Measurements from ENCODE around the gene GEMIN2.
"Not testable (repeated sequence)": the region's sequence is repeated elsewhere in the genome, so short reads cannot be mapped to it uniquely, and the experiment has no call there.

GEMIN2 gene, protein sequence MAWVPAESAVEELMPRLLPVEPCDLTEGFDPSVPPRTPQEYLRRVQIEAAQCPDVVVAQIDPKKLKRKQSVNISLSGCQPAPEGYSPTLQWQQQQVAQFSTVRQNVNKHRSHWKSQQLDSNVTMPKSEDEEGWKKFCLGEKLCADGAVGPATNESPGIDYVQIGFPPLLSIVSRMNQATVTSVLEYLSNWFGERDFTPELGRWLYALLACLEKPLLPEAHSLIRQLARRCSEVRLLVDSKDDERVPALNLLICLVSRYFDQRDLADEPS

DNA sequence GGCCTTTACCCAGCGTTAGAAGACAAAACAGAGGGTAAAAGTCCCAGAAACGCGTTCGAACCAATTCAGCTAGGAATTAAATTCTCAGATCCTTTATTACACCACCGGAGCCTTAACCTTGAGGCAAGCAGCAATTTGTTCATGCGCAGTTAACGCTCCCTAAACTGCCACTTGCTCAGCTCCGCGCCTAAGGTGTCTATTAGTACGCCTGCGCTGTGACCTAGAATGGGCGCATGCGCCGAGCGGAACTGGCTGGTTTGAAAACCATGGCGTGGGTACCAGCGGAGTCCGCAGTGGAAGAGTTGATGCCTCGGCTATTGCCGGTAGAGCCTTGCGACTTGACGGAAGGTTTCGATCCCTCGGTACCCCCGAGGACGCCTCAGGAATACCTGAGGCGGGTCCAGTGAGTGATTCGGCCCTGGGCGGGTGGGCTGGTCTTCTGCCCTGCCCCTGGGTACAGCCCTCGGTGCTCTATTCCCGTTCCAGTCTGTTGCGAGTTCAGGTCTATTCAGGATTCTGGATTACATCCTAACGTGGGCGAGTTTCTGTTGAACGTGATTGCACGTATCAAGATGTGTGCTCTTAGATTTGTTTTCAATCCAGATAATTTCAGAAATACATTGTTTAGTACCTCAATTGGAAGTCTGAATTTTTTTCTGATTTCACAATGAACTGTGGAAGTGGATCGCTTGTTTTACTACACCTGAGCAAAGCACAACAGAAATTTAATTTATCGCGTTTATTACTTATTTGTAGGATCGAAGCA is at the start of gene GEMIN2:
Gene GEMIN2 (plus strand): TSS at position 251 of the 766 bp plus-strand sequence. CDS start 16 bp downstream, at position 267.
- DNase-seq (ENCODE audit: low read depth) = peak; percentile 81

DNA sequence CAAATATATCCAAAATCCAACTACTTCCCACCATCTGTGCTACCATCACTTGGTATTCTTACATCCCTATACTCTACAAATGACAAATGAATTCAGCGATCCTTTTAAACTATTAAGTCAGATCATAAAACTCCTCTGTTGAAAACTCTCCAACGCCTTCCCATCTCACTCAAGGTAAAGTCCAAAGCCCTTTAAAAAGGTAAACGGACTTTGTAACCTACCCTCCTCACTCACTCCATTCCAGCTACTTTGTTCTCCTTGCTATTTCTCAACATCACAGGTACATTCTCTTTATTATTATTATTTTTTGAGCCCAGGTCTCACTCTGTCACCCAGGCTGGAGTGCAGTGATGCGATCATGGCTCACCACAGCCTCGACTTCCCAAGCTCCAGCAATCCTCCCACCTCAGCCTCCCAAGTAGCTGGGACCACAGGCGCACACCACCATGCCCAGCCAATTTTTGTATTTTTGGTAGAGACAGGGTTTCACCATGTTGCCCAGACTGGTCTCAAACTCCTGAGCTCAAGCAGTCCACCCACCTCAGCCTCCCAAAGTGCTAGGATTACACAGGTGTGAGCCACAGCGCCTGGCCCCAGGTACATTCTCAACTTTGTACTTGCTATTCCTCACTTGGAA is 44.8 kb upstream of the GEMIN2 start:
- DNase-seq (ENCODE audit: low read depth) = not testable (repeated sequence)

DNA sequence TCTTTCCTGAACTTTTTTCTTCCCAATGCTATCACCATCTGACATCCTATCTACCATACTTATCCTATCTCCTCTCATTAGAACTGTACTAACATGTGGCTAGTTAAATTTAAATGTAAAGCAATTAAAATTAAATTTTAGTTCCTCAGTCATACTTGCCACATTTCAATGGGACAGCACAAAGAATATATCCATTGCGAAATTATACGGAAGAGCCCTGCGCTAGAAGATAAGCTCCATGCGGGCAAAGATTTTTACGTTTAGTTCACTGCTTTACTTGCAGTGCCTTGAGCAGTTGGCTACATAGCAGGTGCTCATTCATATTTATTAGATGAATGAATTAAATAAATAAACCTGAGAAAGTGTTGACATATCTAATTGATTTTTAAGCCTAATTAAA is 44.2 kb upstream of the GEMIN2 start:
- DNase-seq (ENCODE audit: low read depth) = no peak

DNA sequence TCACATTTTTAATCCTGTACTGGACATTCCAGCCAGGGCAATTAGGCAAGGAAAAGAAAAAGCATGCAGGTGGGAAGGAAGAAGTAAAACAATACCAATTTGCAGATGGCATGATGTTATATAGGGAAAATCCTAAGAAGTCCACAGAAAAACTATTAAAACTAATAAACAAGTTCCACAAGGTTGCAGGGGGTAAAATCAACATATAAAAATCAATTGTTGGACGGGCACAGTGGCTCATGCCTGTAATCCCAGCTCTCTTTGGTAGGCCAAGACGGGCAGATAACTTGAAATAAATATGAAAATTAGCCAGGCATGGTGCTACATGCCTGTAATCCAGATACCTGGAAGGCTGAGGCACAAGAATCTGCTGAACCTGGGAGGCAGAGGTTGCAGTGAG is 43.0 kb upstream of the GEMIN2 start:
- no peak for DNase-seq (ENCODE audit: low read depth)

DNA sequence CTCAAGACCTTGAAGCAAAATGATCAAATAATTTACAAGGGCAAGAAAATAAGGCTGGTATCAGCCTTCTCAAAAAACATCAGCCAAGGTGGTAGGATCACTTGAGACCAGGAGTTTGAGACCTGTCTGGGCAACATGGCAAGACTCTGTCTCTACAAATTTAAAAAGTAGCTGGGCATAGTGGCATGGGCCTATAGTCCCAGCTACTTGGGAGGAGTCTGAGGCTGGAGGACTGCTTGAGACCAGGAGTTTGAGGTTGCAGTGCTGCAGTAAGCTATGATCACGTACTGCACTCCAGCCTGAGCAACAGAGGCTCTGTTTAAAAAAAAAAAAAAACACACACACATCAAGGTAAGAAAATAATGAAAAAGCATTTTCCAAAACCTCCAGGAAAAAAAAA is 33.2 kb upstream of the GEMIN2 start:
- no peak for DNase-seq (ENCODE audit: low read depth)

DNA sequence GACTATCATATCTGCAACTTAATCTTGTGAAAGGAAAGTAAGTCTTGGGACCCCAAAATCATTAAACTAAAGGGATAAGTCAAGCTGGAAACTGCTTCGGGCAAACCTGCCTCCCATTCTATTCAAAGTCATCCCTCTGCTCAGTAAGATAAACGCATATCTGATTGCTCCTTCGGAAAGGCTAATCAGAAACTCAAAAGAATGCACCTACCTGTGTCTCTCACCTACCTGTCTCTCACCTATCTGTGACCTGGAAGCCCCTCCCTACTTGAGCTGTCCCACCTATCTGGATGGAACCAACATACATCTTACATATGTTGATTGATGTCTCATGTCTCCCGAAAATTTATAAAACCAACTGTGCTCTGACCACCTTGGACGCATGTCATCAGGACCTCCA is 31.0 kb upstream of the GEMIN2 start:
- DNase-seq (ENCODE audit: low read depth) = no peak

DNA sequence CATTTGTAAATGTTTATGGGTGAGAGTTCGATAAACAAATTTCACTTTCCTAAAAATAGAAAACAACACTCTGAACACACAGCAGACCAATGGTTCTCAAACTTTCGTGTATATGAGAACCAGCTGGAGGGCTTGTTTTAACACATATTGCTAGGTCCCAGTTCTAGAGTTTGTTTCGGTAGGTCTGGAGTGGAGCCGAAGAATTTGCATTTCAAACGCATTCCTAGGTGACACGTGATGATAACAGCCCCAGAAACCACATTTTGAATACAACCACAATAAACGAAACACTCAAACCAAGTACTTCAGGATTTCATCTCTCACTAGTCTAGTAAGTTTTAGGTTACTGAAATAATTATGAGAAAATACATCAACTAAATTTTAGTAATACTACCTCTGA is 28.2 kb upstream of the GEMIN2 start:
- DNase-seq (ENCODE audit: low read depth) = no peak

DNA sequence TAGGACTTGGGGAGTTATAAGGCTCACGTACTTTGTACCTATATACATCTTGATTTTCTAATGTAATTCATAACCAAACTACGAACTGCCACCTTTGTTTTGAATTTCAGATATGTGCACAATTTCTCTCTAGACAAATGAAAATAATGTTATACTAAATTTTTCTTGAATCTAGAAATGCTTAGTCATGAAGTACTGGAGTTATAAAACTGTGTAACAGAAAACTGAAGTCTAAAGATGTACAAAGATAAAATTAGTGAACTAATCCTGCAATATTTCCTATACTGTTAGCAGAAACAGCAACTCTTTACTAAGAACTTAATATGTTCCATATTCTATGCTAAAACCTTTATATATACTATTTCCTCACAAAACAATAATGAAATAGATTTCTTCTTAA is 26.6 kb upstream of the GEMIN2 start:
- DNase-seq (ENCODE audit: low read depth) = no peak

DNA sequence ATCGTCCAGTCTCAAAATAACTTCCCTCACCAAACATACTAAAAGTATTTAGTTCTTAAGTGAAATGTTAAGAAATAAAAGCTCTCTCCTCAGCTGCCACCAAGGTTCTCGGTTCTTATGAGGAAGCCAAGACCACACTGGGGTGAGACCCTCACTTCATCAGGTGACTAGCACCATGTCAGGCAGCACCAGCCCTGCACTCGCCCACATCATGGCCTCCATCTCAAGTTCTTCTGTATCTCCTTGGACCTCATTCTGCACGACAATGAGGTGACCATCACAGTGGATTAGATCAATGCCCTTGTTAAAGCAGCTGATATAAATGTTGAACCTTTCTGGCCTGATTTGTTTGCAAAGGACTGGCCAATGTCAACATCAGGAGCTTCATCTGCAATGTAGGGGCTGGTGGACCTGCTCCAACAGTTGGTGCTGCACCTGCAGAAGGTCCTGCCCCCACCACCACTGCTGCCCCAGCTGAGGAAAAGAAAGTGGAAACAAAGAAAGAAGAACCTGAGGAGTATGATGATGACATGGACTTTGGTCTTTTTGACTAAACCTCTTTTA is 23.5 kb upstream of the GEMIN2 start:
- no peak for DNase-seq (ENCODE audit: low read depth)

DNA sequence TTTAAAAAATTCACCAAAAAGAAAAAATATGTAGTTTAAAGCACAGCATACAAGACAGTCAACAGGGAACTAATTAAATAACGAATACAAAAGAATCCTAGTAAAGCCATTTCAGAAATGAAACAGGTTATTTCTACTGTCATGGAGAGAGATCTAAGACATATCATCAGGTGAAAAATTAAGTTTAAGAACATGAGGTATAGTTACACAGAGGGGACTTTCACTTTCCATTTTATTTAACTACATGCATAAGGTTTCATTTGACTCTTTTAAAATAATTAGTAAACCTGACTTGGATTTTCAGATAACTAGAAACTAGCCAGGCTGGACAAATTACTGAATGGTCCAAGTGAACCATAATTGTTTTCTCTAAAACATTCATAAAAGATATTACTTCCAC is 22.4 kb upstream of the GEMIN2 start:
- DNase-seq (ENCODE audit: low read depth) = no peak

DNA sequence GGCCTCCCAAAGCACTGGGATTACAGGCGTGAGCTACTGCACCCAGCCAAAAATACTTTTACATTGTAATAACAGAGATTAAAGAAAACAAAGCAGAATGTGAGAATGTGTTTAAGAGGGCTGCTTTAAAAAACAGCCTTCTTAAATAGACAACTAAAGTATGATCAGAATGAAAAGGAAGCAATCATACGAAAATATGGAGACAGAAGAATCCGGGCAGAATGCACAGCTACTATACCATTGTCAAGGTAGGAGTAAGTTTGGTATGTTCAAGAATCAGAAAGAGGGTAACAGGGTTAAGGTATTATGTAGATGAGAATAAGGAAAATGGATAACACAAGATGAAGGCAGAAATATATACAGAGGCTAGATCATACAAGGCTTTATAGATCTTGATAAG is 19.6 kb upstream of the GEMIN2 start:
- no peak for DNase-seq (ENCODE audit: low read depth)

DNA sequence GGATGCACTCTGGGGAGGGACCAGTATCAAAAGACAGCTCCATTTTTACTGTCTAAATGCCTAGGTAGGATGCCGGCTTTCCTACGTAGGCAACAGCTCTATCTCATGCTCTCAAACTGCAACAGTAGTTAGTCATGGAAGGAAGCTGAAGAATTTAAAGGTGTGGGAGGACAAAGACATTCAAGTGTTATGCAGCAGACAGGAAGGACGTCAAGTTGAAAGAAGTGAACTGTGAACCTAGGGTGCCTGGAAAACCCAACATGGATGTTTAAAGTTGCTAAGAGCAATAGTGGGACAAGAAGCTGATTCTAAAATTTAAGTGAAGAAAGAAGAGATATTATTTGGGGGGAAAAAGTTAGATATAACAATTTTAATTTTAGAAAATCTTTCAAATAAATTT is 17.0 kb upstream of the GEMIN2 start:
- no peak for DNase-seq (ENCODE audit: low read depth)

DNA sequence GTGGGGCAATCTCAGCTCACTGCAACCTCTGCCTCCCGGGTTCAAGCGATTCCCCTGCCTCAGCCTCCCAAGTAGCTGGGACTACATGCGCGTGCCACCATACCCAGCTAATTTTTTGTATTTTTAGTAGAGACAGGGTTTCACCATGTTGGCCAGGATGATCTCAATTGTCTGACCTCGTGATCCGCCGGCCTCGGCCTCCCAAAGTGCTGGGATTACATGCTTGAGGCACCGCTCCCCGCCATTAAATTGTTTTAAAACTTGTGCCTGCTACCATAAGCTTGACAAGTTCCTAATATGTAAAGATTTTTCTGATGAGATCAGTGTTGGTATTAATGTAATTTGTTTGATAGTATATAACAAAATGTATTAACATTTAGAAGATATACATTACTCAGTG is 14.9 kb upstream of the GEMIN2 start:
- DNase-seq (ENCODE audit: low read depth) = not testable (repeated sequence)

DNA sequence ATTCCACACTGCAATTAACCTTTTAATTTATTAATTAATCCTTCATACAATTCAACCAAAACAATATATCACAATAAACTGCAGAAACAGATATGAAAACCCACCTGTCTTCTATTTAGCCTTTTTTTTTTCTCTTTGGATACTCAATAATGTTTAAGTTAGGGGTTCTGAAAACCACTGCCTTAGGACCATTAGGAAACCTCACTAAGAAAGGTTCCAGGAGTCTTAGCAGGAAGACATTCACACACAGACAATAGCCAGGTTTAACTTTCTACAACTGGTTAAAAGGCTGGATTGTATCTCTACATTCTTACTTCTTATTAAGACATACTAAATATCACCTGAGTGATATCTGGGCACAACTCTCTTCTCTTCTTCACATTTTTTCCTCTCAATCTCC is 14.4 kb upstream of the GEMIN2 start:
- DNase-seq (ENCODE audit: low read depth) = no peak

DNA sequence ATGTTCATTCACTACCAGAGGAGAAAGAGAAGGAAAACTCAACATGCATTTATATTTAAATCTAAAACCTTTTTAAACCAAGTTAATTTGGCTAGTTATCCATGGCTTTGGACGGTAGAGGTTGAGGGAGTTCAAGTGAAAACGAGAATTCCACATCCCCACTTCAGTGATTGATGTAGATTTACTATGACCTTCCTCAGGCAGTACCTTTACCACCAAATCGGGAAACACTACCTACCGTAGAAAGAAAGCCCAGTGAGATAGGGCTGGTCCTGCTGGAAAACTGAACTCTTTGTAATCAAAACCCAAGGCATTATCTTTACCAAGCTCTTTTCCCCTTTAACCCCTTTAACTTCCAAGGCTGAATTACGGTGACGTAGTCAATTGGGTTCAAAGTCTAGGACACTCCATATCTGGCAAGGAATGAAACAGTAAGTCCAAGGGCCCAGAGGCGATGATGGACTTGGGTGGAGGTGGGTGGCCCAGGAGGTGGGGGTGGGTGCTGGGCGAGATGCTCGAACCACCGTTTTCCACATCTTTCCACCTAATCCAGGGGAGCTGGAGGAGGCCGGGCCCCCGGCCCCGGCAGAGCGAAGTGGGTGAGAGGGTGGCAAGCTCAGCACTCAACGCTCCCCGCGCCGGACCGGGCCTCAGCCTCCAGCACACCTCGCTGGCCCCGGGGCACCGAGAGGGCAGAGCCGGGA is 11.7 kb upstream of the GEMIN2 start:
- no peak for DNase-seq (ENCODE audit: low read depth)

DNA sequence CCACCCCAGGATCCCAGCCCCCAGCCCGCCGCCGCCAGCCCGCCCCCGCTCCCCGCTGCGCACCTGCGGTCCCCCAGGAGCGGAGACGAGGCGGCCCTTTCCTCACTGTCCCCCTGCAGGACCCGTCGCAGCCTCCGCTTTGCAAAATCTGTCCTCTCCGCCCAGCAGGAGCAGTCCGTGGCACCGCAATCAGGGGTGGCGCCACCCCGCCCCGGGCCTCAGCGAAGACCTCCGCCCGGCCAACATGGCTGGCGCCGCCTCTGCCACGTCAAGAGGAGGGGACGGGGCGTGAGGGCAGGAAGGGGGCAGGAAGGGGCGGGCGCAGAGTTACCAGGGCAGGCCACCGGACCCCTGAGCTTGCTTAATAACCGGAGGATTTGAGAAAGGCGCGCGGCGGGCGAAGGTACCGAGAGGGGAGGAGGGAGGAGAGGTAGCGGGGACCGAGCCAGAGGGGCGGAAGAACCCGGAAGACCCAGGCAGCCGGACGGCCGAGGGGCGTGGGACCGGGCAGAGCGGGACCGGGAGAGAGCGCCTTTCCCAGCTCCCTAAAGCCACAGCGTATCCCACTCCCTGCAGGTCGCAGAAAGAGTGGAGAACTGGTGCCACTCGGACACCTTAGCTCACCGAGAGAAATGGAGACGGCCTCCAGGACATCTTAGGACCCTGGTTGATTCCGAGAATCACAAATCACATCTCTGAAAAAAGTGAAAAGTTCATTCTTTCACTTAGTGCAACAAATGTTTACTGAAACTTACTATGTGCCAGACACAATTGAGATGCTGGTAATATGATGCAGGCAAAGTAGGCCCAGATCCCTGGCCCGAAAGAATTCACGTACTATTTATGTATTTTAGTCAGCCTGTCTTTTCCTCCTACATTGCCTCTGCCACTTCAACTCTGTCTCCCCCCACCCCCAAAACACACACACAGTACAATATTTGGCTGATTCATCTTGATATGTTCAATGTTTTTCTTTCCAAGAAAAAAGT is 10.9 kb upstream of the GEMIN2 start, which contains the start of gene SEC23A:
Gene SEC23A (minus strand): TSS at position 267 of the 989 bp plus-strand sequence. CDS start 7,117 bp downstream, outside the sequence.
- peak; percentile 49 for DNase-seq (ENCODE audit: low read depth)

DNA sequence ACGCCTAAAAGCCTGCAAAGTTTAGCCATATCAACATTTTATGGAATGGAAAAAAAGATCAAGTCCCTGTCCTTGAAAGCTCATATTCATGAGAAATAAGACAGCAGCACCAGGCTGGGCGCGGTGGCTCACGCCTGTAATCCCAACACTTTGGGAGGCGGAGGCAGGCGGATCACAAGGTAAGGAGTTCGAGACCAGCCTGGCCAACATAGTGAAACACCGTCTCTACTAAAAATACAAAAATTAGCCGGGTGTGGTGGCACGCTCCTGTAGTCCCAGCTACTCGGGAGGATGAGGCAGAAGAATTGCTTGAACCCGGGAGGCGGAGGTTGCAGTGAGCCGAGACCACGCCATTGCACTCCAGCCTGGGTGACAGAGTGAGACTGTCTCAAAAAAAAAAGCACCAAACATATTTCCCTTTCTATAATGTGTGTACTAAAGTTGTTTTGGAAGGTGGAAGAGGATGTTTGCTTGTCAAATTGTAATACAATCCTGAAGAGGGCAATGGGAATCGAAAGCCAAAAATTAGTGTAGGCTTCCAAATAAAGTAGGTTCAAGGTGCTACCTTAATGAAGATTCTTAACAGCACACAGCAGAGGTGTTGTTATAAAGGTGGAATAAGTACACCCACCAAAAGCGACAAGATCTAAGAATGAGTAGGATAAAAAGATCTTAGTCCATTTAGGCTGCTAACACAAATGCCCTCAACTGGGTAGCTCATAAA is 9.9 kb upstream of the GEMIN2 start:
- DNase-seq (ENCODE audit: low read depth) = not testable (repeated sequence)

DNA sequence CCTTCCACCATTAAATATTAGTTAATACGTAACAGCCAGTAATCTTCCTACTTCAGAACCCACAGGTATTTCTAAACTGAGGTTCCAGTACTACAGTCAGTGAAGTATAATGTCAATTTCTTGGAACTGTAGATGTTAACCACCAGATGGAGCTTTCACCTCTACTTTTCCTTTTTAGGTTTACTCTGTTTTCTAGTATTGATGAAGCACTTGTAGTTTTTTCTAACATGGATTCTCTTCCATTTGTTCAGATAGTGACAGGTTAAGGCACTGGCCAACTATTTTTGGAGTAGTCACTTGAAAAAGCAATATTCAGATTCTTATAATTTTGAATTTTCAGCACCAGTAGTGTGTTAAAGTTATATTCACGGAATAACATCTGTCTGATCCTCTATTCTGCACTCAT is 6.5 kb upstream of the GEMIN2 start:
- DNase-seq (ENCODE audit: low read depth) = no peak

DNA sequence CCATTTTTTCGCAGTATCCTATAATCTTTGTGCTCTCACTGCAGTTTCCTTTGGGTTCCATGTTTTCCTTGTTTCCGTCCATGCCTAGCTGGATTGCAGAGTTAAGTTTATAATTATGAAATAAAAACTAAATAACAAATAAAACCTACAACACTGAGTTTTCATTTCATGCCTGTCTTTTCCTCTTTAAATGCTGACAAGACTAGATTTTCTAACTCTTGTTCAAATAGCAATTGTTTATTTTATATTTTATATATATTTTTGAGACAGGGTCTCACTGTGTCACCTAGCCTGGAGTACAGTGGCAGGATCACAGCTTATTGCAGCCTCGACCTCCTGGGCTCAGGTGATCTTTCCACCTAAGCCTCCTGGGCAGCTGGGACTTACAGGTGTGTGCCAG is 5.3 kb upstream of the GEMIN2 start:
- DNase-seq (ENCODE audit: low read depth) = no peak
